WTC11 (cell line): ENCODE data around the gene KBTBD3. TPM values are rescaled to one million over a fixed set of nuclear protein-coding genes. Genes with fewer than 3 reads are reported as not detected.

Experiments used
- ATAC-seq: fragments of 200-7000 bp; cut with Tn5 transposase; 2 replicates; pipeline ENCODE4 v1.10.0; 2021; ENCODE audit warnings: mild to moderate bottlenecking, moderate library complexity
- CTCF ChIA-PET: fragments of 300-600 bp; sonication (Branson Sonifier 250); formaldehyde crosslinking; loops from one replicate; lab custom pipeline; 2021; ENCODE audit warnings: antibody characterized with exemption; lab: Charles Lee
- POLR2A ChIA-PET: fragments of 350-600 bp; sonication (Branson Sonifier 250); formaldehyde crosslinking; loops from one replicate; lab custom pipeline; 2021; ENCODE audit warnings: antibody characterized with exemption; lab: Charles Lee
- DNase-seq: peaks from one replicate; pipeline ENCODE4 v3.0.0; 2021; ENCODE audit warnings: low spot score
- H3K27ac Mint-ChIP-seq: 2 replicates; pipeline ENCODE4 v1.8.0; 2021; ENCODE audit warnings: mixed read lengths
- H3K27me3 Mint-ChIP-seq: 2 replicates; pipeline ENCODE4 v1.8.0; 2021; ENCODE audit warnings: low read depth, mild to moderate bottlenecking, moderate library complexity, mixed read lengths
- H3K36me3 Mint-ChIP-seq: 2 replicates; pipeline ENCODE4 v1.8.0; 2021; ENCODE audit warnings: mixed read lengths
- H3K4me1 Mint-ChIP-seq: 2 replicates; pipeline ENCODE4 v1.8.0; 2022; ENCODE audit warnings: mixed read lengths
- H3K4me3 Mint-ChIP-seq: 2 replicates; pipeline ENCODE4 v1.8.0; 2021; ENCODE audit warnings: mild to moderate bottlenecking, moderate library complexity, mixed read lengths
- H3K9me3 Mint-ChIP-seq: 2 replicates; pipeline ENCODE4 v1.8.0; 2021; ENCODE audit warnings: mixed read lengths
- ATF2 ChIP-seq: sonication (generic); formaldehyde crosslinking; IDR thresholded peaks from 2 replicates; pipeline ENCODE4 v1.8.1; 2022; ENCODE audit warnings: low read depth, missing genetic modification reagents, borderline replicate concordance
- ATF3 ChIP-seq: sonication (generic); formaldehyde crosslinking; conservative IDR thresholded peaks from 2 replicates; pipeline ENCODE4 v1.8.1; 2022; ENCODE audit warnings: mild to moderate bottlenecking, missing genetic modification reagents
- CREB1 ChIP-seq: sonication (generic); formaldehyde crosslinking; IDR thresholded peaks from 2 replicates; pipeline ENCODE4 v1.8.0; 2023; ENCODE audit warnings: mild to moderate bottlenecking, missing genetic modification reagents
- CTCF ChIP-seq: fragments of 200-600 bp; IDR thresholded peaks from 2 replicates; pipeline ENCODE4 v1.8.0; 2022; ENCODE audit warnings: antibody characterized with exemption
- FOXK1 ChIP-seq: sonication (generic); formaldehyde crosslinking; IDR thresholded peaks from 2 replicates; pipeline ENCODE4 v1.8.0; 2022; ENCODE audit warnings: mild to moderate bottlenecking, moderate library complexity, missing genetic modification reagents
- GABPB1 ChIP-seq: sonication (generic); formaldehyde crosslinking; IDR thresholded peaks from 2 replicates; pipeline ENCODE4 v1.8.1; 2023; ENCODE audit warnings: mild to moderate bottlenecking, missing genetic modification reagents
- GRHL2 ChIP-seq: fragments of 250-450 bp; sonication (Bioruptor Pico); IDR thresholded peaks from 2 replicates; pipeline ENCODE4 v1.8.0; 2022; ENCODE audit warnings: mild to moderate bottlenecking, moderate library complexity; ENCODE audit not compliant: insufficient replicate concordance, severe bottlenecking
- IRF1 ChIP-seq: sonication (generic); formaldehyde crosslinking; IDR thresholded peaks from 2 replicates; pipeline ENCODE4 v1.8.0; 2023; ENCODE audit warnings: missing genetic modification reagents
- IRF2 ChIP-seq: sonication (generic); formaldehyde crosslinking; IDR thresholded peaks from 2 replicates; pipeline ENCODE4 v1.8.0; 2022; ENCODE audit warnings: low read depth, missing genetic modification reagents, borderline replicate concordance
- JAZF1 ChIP-seq: fragments of 250-450 bp; sonication (Bioruptor Pico); IDR thresholded peaks from 2 replicates; pipeline ENCODE4 v1.9.0; 2021; ENCODE audit warnings: moderate library complexity, mild to moderate bottlenecking, inconsistent platforms
- JUN ChIP-seq: sonication (generic); formaldehyde crosslinking; IDR thresholded peaks from 2 replicates; pipeline ENCODE4 v1.8.0; 2023; ENCODE audit warnings: mild to moderate bottlenecking, missing genetic modification reagents
- NFYB ChIP-seq: sonication (generic); formaldehyde crosslinking; conservative IDR thresholded peaks from 2 replicates; pipeline ENCODE4 v1.8.0; 2022; ENCODE audit warnings: low read depth, missing genetic modification reagents
- NR2C2 ChIP-seq: sonication (generic); formaldehyde crosslinking; IDR thresholded peaks from 2 replicates; pipeline ENCODE4 v1.8.0; 2022; ENCODE audit warnings: mild to moderate bottlenecking, missing genetic modification reagents
- PREB ChIP-seq: sonication (generic); formaldehyde crosslinking; IDR thresholded peaks from 2 replicates; pipeline ENCODE4 v1.8.1; 2022; ENCODE audit warnings: mild to moderate bottlenecking, missing genetic modification reagents, moderate library complexity, borderline replicate concordance
- PRRX2 ChIP-seq: fragments of 250-450 bp; sonication (Bioruptor Pico); IDR thresholded peaks from 2 replicates; pipeline ENCODE4 v1.8.0; 2021; ENCODE audit warnings: mild to moderate bottlenecking
- TEAD1 ChIP-seq: sonication (generic); formaldehyde crosslinking; IDR thresholded peaks from 2 replicates; pipeline ENCODE4 v1.8.0; 2022; ENCODE audit warnings: mild to moderate bottlenecking, missing genetic modification reagents
- TEAD4 ChIP-seq: sonication (generic); formaldehyde crosslinking; IDR thresholded peaks from 2 replicates; pipeline ENCODE4 v1.8.0; 2022; ENCODE audit warnings: mild to moderate bottlenecking, missing genetic modification reagents
- ZNF121 ChIP-seq: sonication (generic); formaldehyde crosslinking; IDR thresholded peaks from 2 replicates; pipeline ENCODE4 v1.8.0; 2023; ENCODE audit warnings: missing genetic modification reagents
- ZNF396 ChIP-seq: fragments of 250-450 bp; sonication (Bioruptor Pico); IDR thresholded peaks from 2 replicates; pipeline ENCODE4 v1.8.0; 2021; ENCODE audit warnings: mild to moderate bottlenecking, moderate library complexity, borderline replicate concordance
- ZNF425 ChIP-seq: fragments of 250-450 bp; sonication (Bioruptor Pico); conservative IDR thresholded peaks from 2 replicates; pipeline ENCODE4 v1.9.0; 2021; ENCODE audit warnings: mild to moderate bottlenecking
- total RNA-seq: library from RNA; stranded (reverse); gene quantifications from 3 replicates; pipeline ENCODE4 v1.2.3, GENCODE V29; 2021

Gene KBTBD3
- total RNA-seq, 1 experiment from 2014 or later: 4.1 TPM

GRCh38 chr11:106087815-106088435 is 10.8 kb upstream of the KBTBD3 start:
- DNase-seq (peak; percentile 42), ATAC-seq (peak; percentile 61; the same call in 1 of the 2 replicates)
- TF ChIP-seq NFYB (no peak), ATF2 (no peak), GRHL2 (CRISPR knock-in tag) (no peak), CTCF (peak; percentile 75)
- CTCF ChIA-PET: interaction anchor here (0.6 to 1.7 kb wide), 7 partner anchors 11 to 201 kb away, joined by 3 to 11 read pairs (median 3); partner anchors contain the start of genes AASDHPPT and KBTBD3
- H3K27ac Mint-ChIP-seq: no peak overlapping the region
- H3K36me3 Mint-ChIP-seq: peaks cover 26% of the 10 kb centered on the region
- H3K4me3 Mint-ChIP-seq: no peak overlapping the region
- POLR2A ChIA-PET: no interaction called here
- H3K27me3 Mint-ChIP-seq: no peaks in the 10 kb centered on the region
- H3K4me1 Mint-ChIP-seq: peaks cover 15% of the 10 kb centered on the region
- H3K9me3 Mint-ChIP-seq: no peaks in the 10 kb centered on the region

GRCh38 chr11:106086850-106087249 is 9.7 kb upstream of the KBTBD3 start:
- H3K36me3 Mint-ChIP-seq: peaks cover 20% of the 10 kb centered on the region
- H3K9me3 Mint-ChIP-seq: no peaks in the 10 kb centered on the region
- TF ChIP-seq GABPB1 (CRISPR knock-in tag) (no peak), JUN (CRISPR knock-in tag) (no peak)
- no peak overlapping the region for H3K4me3 Mint-ChIP-seq
- peak overlapping the region; percentile 63 for H3K27ac Mint-ChIP-seq
- no peaks in the 10 kb centered on the region for H3K27me3 Mint-ChIP-seq
- CTCF ChIA-PET: interaction anchor here (0.9 to 1.7 kb wide), 5 partner anchors 10 to 202 kb away, joined by 3 to 11 read pairs (median 3); partner anchors contain the start of genes AASDHPPT and KBTBD3
- peaks cover 18% of the 10 kb centered on the region for H3K4me1 Mint-ChIP-seq
- POLR2A ChIA-PET: no interaction called here
- ATAC-seq (no peak), DNase-seq (no peak)

- H3K4me3 Mint-ChIP-seq: no peak overlapping the region
- POLR2A ChIA-PET: no interaction called here
- no peaks in the 10 kb centered on the region for H3K27me3 Mint-ChIP-seq
- TF ChIP-seq ZNF121 (CRISPR knock-in tag) (no peak), TEAD1 (CRISPR knock-in tag) (no peak), ATF3 (CRISPR knock-in tag) (no peak), FOXK1 (no peak), PREB (no peak), TEAD4 (no peak), IRF1 (no peak), PRRX2 (CRISPR knock-in tag) (no peak), ZNF396 (CRISPR knock-in tag) (no peak), ZNF425 (CRISPR knock-in tag) (no peak), CREB1 (no peak), JAZF1 (CRISPR knock-in tag) (no peak), IRF2 (CRISPR knock-in tag) (no peak), NR2C2 (CRISPR knock-in tag) (no peak)
Measured at GRCh38 chr11:106086135-106086534, 9.0 kb upstream of the KBTBD3 start.

More at GRCh38 chr11:106086135-106086534, 9.0 kb upstream of the KBTBD3 start:
- Mint-ChIP-seq H3K9me3 (no peaks in the 10 kb centered on the region), H3K4me1 (peaks cover 19% of the 10 kb centered on the region), H3K36me3 (peaks cover 19% of the 10 kb centered on the region), H3K27ac (peak overlapping the region; percentile 63)
- ATAC-seq (no peak), DNase-seq (no peak)
- CTCF ChIA-PET: interaction anchor here (1.3 to 1.7 kb wide), 2 partner anchors 9 to 15 kb away, joined by 3 to 11 read pairs; partner anchors contain the start of genes AASDHPPT and KBTBD3
